Stimulated activated CD8-positive, alpha-beta memory T cell treated with anti-CD3 and anti-CD28 coated beads, Interleukin-15, amount 100 ng/mL, for 48 hours (primary cell): ENCODE results near the gene PLIN4.

Source experiments
- DNase-seq, 2 donors: peaks; one replicate each; pipeline ENCODE4 v3.0.0-alpha.2; 2020; ENCODE audit warnings: low read depth in 2 of 2

PLIN4 gene

GRCh38 chr19:4506449-4507149 is 11.7 kb downstream of the PLIN4 start:
- DNase-seq = peak in 1 of 2 donors; percentile 6

GRCh38 chr19:4505570-4506448 is 12.5 kb downstream of the PLIN4 start:
- DNase-seq = no peak

GRCh38 chr19:4504891-4505569 is 13.3 kb downstream of the PLIN4 start:
- no peak for DNase-seq

GRCh38 chr19:4504297-4504701 is 14.0 kb downstream of the PLIN4 start:
- no peak for DNase-seq

- no peak for DNase-seq
Measured at GRCh38 chr19:4503825-4504170, 14.5 kb downstream of the PLIN4 start.

GRCh38 chr19:4503132-4503824 is 15.0 kb downstream of the PLIN4 start:
- no peak for DNase-seq

- no peak for DNase-seq
Measured at GRCh38 chr19:4502282-4503131, 15.8 kb downstream of the PLIN4 start.

- DNase-seq = no peak
Measured at GRCh38 chr19:4501691-4502090, 16.6 kb downstream of the PLIN4 start.

- DNase-seq = no peak
Measured at GRCh38 chr19:4500841-4501591, 17.3 kb downstream of the PLIN4 start.

- no peak for DNase-seq
Measured at GRCh38 chr19:4499855-4500254, 18.4 kb downstream of the PLIN4 start.

GRCh38 chr19:4499318-4499717 is 19.0 kb downstream of the PLIN4 start:
- DNase-seq = no peak

- DNase-seq = no peak
Measured at GRCh38 chr19:4498694-4499093, 19.6 kb downstream of the PLIN4 start.

- DNase-seq = no peak
Measured at GRCh38 chr19:4497770-4498389, 20.4 kb downstream of the PLIN4 start.

GRCh38 chr19:4496304-4496703 is 22.0 kb downstream of the PLIN4 start:
- no peak for DNase-seq

- DNase-seq = no peak
Measured at GRCh38 chr19:4495471-4495870, 22.8 kb downstream of the PLIN4 start.

GRCh38 chr19:4494691-4495064 is 23.6 kb downstream of the PLIN4 start:
- DNase-seq = no peak

- DNase-seq = no peak
Measured at GRCh38 chr19:4493929-4494690, 24.2 kb downstream of the PLIN4 start.

GRCh38 chr19:4493104-4493928 is 25.0 kb downstream of the PLIN4 start:
- DNase-seq = no peak
